ENCODE data around the gene COBL. TPM values are rescaled to one million over a fixed set of nuclear protein-coding genes. Genes with fewer than 3 reads are reported as not detected.

COBL gene
- total RNA-seq, 1 experiment from 2014 or later: 51.4 TPM

DNA sequence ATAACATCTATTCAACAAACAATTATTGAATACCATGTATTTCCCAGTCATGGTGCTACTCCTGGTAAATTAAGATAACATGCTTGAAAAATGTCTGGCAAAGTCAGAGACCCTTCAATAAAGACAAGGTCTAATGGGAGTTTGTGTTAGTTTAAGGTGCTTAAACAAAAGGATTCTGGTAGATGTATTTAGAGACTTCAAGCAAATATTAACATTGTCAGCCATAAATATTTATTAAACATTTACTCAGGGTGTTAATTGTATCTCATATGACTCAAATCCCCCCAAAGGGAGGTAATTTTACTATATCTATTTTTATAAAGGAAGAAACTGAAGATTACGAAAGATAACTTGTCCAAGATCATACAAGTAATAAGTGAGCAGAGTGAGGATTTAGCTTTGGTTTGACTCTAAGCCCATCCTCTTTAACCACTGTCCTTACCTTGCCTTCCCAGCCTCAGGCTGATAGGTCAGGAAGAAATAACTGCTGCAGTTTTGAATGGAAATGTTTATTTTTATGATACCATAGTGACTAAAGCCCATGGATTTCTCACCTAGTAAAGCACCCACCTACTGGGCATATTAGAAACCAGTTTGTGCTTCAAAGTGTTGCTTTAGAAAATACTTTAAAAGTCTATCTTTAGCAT, 215.4 kb downstream of the COBL start:
- no peaks in the 10 kb centered on the region for H3K4me1 ChIP-seq (replicated peaks; ENCODE audit: insufficient read depth)
- intact Hi-C loops (cut with micrococcal nuclease; ENCODE audit: unreplicated experiment): no loop called here
- no TSS peak for BruUV-seq (replicated peaks)
- no peaks in the 10 kb centered on the region for H3F3A ChIP-seq (ENCODE audit: insufficient read depth, low read depth)
- no peaks in the 10 kb centered on the region for H3K27me3 ChIP-seq (ENCODE audit: insufficient read depth, low read depth)
- H3K9me3 ChIP-seq (ENCODE audit: insufficient read depth, low read depth): peaks cover 8% of the 10 kb centered on the region
- no peak overlapping the region for H3K27ac ChIP-seq
- no peaks in the 10 kb centered on the region for H3K79me2 ChIP-seq (ENCODE audit: low read depth)
- no peaks in the 10 kb centered on the region for H3K9me2 ChIP-seq (ENCODE audit: insufficient read depth)
- TF ChIP-seq, protein P1, sequence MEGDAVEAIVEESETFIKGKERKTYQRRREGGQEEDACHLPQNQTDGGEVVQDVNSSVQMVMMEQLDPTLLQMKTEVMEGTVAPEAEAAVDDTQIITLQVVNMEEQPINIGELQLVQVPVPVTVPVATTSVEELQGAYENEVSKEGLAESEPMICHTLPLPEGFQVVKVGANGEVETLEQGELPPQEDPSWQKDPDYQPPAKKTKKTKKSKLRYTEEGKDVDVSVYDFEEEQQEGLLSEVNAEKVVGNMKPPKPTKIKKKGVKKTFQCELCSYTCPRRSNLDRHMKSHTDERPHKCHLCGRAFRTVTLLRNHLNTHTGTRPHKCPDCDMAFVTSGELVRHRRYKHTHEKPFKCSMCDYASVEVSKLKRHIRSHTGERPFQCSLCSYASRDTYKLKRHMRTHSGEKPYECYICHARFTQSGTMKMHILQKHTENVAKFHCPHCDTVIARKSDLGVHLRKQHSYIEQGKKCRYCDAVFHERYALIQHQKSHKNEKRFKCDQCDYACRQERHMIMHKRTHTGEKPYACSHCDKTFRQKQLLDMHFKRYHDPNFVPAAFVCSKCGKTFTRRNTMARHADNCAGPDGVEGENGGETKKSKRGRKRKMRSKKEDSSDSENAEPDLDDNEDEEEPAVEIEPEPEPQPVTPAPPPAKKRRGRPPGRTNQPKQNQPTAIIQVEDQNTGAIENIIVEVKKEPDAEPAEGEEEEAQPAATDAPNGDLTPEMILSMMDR (conservative IDR thresholded peaks at IDR 0.05): no peak
- TF ChIP-seq EZH2 (IDR thresholded peaks at IDR 0.05; ENCODE audit: low read depth): no peak
- no peak for DNase-seq
- ChIA-PET CTCF (no interaction called here), POLR2A (ENCODE audit: unreplicated experiment) (interaction anchor here (0.5 kb wide), 1 partner anchor 11 kb away, joined by 4 read pairs; no protein-coding TSS in a partner anchor)
- no peak overlapping the region for H2AFZ ChIP-seq
- no peaks in the 10 kb centered on the region for H4K20me1 ChIP-seq (ENCODE audit: insufficient read depth)
- H3K4me2 ChIP-seq: no peak overlapping the region
- H3K36me3 ChIP-seq (ENCODE audit: low read depth): peaks cover 5% of the 10 kb centered on the region; the same call in 1 of the 2 replicates
- H3K4me3 ChIP-seq: no peak overlapping the region

DNA sequence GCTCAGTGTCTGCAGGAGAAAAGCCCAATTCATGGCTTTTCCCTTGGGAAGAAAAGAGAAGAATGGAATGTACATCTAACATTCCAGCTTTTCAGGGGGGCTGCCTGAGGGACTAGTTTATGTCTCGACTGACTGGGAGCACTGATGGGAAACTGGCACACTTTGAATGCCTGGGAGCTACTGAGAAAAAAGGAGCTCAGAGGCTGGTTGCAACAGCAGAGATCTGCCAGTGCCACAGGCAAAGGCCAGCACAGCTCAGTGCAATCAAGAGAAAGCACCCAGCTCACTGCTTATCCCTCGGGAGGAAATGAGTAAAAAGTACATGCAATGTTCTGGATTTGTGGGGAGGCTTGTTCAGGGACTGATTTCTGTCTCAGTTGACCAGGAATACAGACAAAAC, 226.2 kb downstream of the COBL start:
- no peaks in the 10 kb centered on the region; the same call in 1 of the 2 replicates for H3K9me3 ChIP-seq (ENCODE audit: insufficient read depth, low read depth)

GRCh38 chr7:51085034-51085692, 231.4 kb downstream of the COBL start:
- CTCF ChIA-PET: no interaction called here
- no peaks in the 10 kb centered on the region for H3K9me3 ChIP-seq (ENCODE audit: insufficient read depth, low read depth)

More for the DNA sequence above, 226.2 kb downstream of the COBL start:
- intact Hi-C loops (cut with micrococcal nuclease; ENCODE audit: unreplicated experiment): loop anchor here (5.0 kb wide), 1 partner anchor 998 kb away; the partner anchor contains the start of gene ZPBP
- Histone ChIP-seq H3K4me1 (replicated peaks; ENCODE audit: insufficient read depth) (no peaks in the 10 kb centered on the region), H3K36me3 (ENCODE audit: low read depth) (no peaks in the 10 kb centered on the region), H4K20me1 (ENCODE audit: insufficient read depth) (no peaks in the 10 kb centered on the region), H3K27me3 (ENCODE audit: insufficient read depth, low read depth) (no peaks in the 10 kb centered on the region), H3K27ac (no peak overlapping the region), H3K79me2 (ENCODE audit: low read depth) (no peaks in the 10 kb centered on the region), H3K4me3 (no peak overlapping the region), H3F3A (ENCODE audit: insufficient read depth, low read depth) (no peaks in the 10 kb centered on the region; the same call in 1 of the 2 replicates), H3K4me2 (no peak overlapping the region), H2AFZ (no peak overlapping the region), H3K9me2 (ENCODE audit: insufficient read depth) (no peaks in the 10 kb centered on the region)
- ChIA-PET POLR2A (ENCODE audit: unreplicated experiment) (interaction anchor here (0.7 kb wide), 1 partner anchor 11 kb away, joined by 4 read pairs; no protein-coding TSS in a partner anchor), CTCF (no interaction called here)
- DNase-seq: no peak
- no TSS peak for BruUV-seq (replicated peaks)
- TF ChIP-seq EZH2 (IDR thresholded peaks at IDR 0.05; ENCODE audit: low read depth): no peak
- TF ChIP-seq, protein P1 (conservative IDR thresholded peaks at IDR 0.05): no peak

More at GRCh38 chr7:51085034-51085692, 231.4 kb downstream of the COBL start:
- H4K20me1 ChIP-seq (ENCODE audit: insufficient read depth): no peaks in the 10 kb centered on the region
- BruUV-seq (replicated peaks): no TSS peak
- TF ChIP-seq, protein P1 (conservative IDR thresholded peaks at IDR 0.05): no peak
- no peak for TF ChIP-seq EZH2 (IDR thresholded peaks at IDR 0.05; ENCODE audit: low read depth)
- DNase-seq: no peak
- H3K4me1 ChIP-seq (replicated peaks; ENCODE audit: insufficient read depth): no peaks in the 10 kb centered on the region
- no peaks in the 10 kb centered on the region for H3F3A ChIP-seq (ENCODE audit: insufficient read depth, low read depth)
- no peaks in the 10 kb centered on the region for H3K79me2 ChIP-seq (ENCODE audit: low read depth)
- H3K4me3 ChIP-seq: no peak overlapping the region
- no peak overlapping the region for H3K4me2 ChIP-seq
- no peak overlapping the region for H3K27ac ChIP-seq
- H3K9me2 ChIP-seq (ENCODE audit: insufficient read depth): no peaks in the 10 kb centered on the region
- no peaks in the 10 kb centered on the region for H3K36me3 ChIP-seq (ENCODE audit: low read depth)
- POLR2A ChIA-PET (ENCODE audit: unreplicated experiment): no interaction called here
- H3K27me3 ChIP-seq (ENCODE audit: insufficient read depth, low read depth): no peaks in the 10 kb centered on the region
- intact Hi-C loops (cut with micrococcal nuclease; ENCODE audit: unreplicated experiment): no loop called here
- no peak overlapping the region for H2AFZ ChIP-seq
